ELR (cell line): Measurements from ENCODE around the gene ARHGAP6.

ENCODE experiments used
- DNase-seq: peaks from one replicate; pipeline ENCODE4 v3.0.0-alpha.2; 2015; ENCODE audit warnings: low read depth

The ARHGAP6 gene

GRCh38 chrX:11423362-11423818 is 242.3 kb downstream of the ARHGAP6 start:
- peak; percentile 78 for DNase-seq

- no peak for DNase-seq
Measured at GRCh38 chrX:11422525-11422857, 243.2 kb downstream of the ARHGAP6 start.

GRCh38 chrX:11421805-11422524 is 243.8 kb downstream of the ARHGAP6 start:
- no peak for DNase-seq

GRCh38 chrX:11420851-11421250 is 244.9 kb downstream of the ARHGAP6 start:
- no peak for DNase-seq

- no peak for DNase-seq
Measured at GRCh38 chrX:11419102-11419501, 246.6 kb downstream of the ARHGAP6 start.

GRCh38 chrX:11416600-11416999 is 249.1 kb downstream of the ARHGAP6 start:
- no peak for DNase-seq

GRCh38 chrX:11414091-11414490 is 251.6 kb downstream of the ARHGAP6 start:
- DNase-seq, result no peak

GRCh38 chrX:11412715-11413623 is 252.8 kb downstream of the ARHGAP6 start:
- no peak for DNase-seq

GRCh38 chrX:11409957-11410356 is 255.8 kb downstream of the ARHGAP6 start:
- no peak for DNase-seq

- no peak for DNase-seq
Measured at GRCh38 chrX:11408783-11409182, 256.9 kb downstream of the ARHGAP6 start.

GRCh38 chrX:11408109-11408405 is 257.7 kb downstream of the ARHGAP6 start:
- DNase-seq, result no peak

GRCh38 chrX:11407331-11408108 is 258.2 kb downstream of the ARHGAP6 start:
- no peak for DNase-seq

- peak; percentile 13 for DNase-seq
Measured at GRCh38 chrX:11406109-11406765, 259.5 kb downstream of the ARHGAP6 start.

- DNase-seq, result no peak
Measured at GRCh38 chrX:11403631-11404030, 262.1 kb downstream of the ARHGAP6 start.

- no peak for DNase-seq
Measured at GRCh38 chrX:11401966-11402365, 263.8 kb downstream of the ARHGAP6 start.

- DNase-seq, result no peak
Measured at GRCh38 chrX:11399489-11400094, 266.1 kb downstream of the ARHGAP6 start.

- no peak for DNase-seq
Measured at GRCh38 chrX:11398785-11399184, 266.9 kb downstream of the ARHGAP6 start.

GRCh38 chrX:11398139-11398538 is 267.6 kb downstream of the ARHGAP6 start:
- no peak for DNase-seq

GRCh38 chrX:11397680-11398079 is 268.0 kb downstream of the ARHGAP6 start:
- no peak for DNase-seq

GRCh38 chrX:11395859-11396258 is 269.9 kb downstream of the ARHGAP6 start:
- no peak for DNase-seq

GRCh38 chrX:11393949-11394654 is 271.6 kb downstream of the ARHGAP6 start:
- no peak for DNase-seq
